HCT116 (cell line): ENCODE data around the gene SLCO2A1. TPM values are rescaled to one million over a fixed set of nuclear protein-coding genes. Genes with fewer than 3 reads are reported as not detected.

Experiments used
- ATAC-seq: fragments of 200-7000 bp; cut with Tn5 transposase; 2 replicates; pipeline ENCODE4 v1.9.1; 2020; ENCODE audit warnings: mild to moderate bottlenecking, moderate library complexity
- BruUV-seq: library from RNA; stranded (reverse); fragments of 400-500 nt; replicated peaks from 2 replicates; lab custom pipeline; 2021; lab: Mats Ljungman, UMichigan
- CTCF ChIA-PET: fragments of 300-600 bp; sonication (Branson Sonifier 250); formaldehyde crosslinking; loops from one replicate; lab custom pipeline; 2021; ENCODE audit warnings: antibody characterized with exemption; lab: Charles Lee
- POLR2A ChIA-PET: fragments of 300-600, 350-600 bp; sonication (Branson Sonifier 250); formaldehyde crosslinking; loops from one replicate; lab custom pipeline; 2021; ENCODE audit warnings: antibody characterized with exemption; lab: Charles Lee
- RAD21 ChIA-PET, 2 experiments: fragments of 300-600 bp; sonication (Branson Sonifier 250); formaldehyde crosslinking; loops; one replicate each; lab custom pipeline; 2023; ENCODE audit warnings: low total read pairs in 2 of 2; ENCODE audit not compliant: uncharacterized antibody in 2 of 2, unreplicated experiment in 2 of 2, low non-redundant PET in 1 of 2; lab: Charles Lee
- DNase-seq: peaks from one replicate; pipeline ENCODE4 v3.0.0-alpha.2; 2010; ENCODE audit warnings: low read depth, low spot score
- H2AFZ ChIP-seq: fragments of 200-600 bp; shearing (Covaris generic), sonication (generic); 2 replicates; pipeline ENCODE4 v1.6.1; 2017; ENCODE audit warnings: low read depth, mixed run types, mixed read lengths, antibody characterized with exemption, low read length; ENCODE audit not compliant: poor library complexity, severe bottlenecking
- H3K27ac ChIP-seq: 2 replicates; pipeline ENCODE4 v1.5.1; 2012; ENCODE audit warnings: low read depth, low read length
- H3K27me3 ChIP-seq: fragments of 200-600 bp; sonication (generic); 2 replicates; pipeline ENCODE4 v1.6.1; 2016; ENCODE audit warnings: mixed run types, low read length, mixed read lengths; ENCODE audit not compliant: insufficient read depth
- H3K36me3 ChIP-seq, 2 experiments: fragments of 200-500 bp in 1 of 2; fragments of 200-600 bp in 1 of 2; sonication (Bioruptor generic) in 1 of 2; sonication (generic) in 1 of 2; 2 replicates each; pipeline versions ENCODE4 v1.5.1 to v1.6.1; 2014 to 2016; ENCODE audit warnings: low read length in 2 of 2, inconsistent platforms in 1 of 2, mixed read lengths in 1 of 2, mixed run types in 1 of 2; ENCODE audit not compliant: insufficient read depth in 2 of 2, control insufficient read depth in 1 of 2
- H3K4me1 ChIP-seq, 2 experiments: fragments of 200-600 bp in 1 of 2; sonication (generic) in 1 of 2; 2 replicates each; pipeline versions ENCODE4 v1.5.1 to v1.6.1; 2012 to 2017; ENCODE audit warnings: low read length in 2 of 2, inconsistent platforms in 1 of 2, mild to moderate bottlenecking in 1 of 2, mixed read lengths in 1 of 2, mixed run types in 1 of 2, moderate library complexity in 1 of 2; ENCODE audit not compliant: insufficient read depth in 2 of 2, control insufficient read depth in 1 of 2
- H3K4me2 ChIP-seq: fragments of 200-600 bp; sonication (generic); 2 replicates; pipeline ENCODE4 v1.6.1; 2017; ENCODE audit warnings: mixed run types, low read length, mixed read lengths
- H3K4me3 ChIP-seq, 2 experiments: fragments of 200-600 bp in 1 of 2; sonication (generic) in 1 of 2; replicated peaks in 1 of 2; 2 replicates each; pipeline ENCODE4 v1.5.1; 2011 to 2016; ENCODE audit warnings: low read length in 2 of 2, control low read depth in 1 of 2, low read depth in 1 of 2, mild to moderate bottlenecking in 1 of 2, mixed read lengths in 1 of 2, mixed run types in 1 of 2
- H3K79me2 ChIP-seq: fragments of 200-600 bp; sonication (generic); 2 replicates; pipeline ENCODE4 v1.6.1; 2017; ENCODE audit warnings: mild to moderate bottlenecking, mixed run types, low read length, moderate library complexity, mixed read lengths; ENCODE audit not compliant: insufficient read depth
- H3K9ac ChIP-seq: fragments of 200-600 bp; sonication (generic); 2 replicates; pipeline ENCODE4 v1.6.1; 2016; ENCODE audit warnings: low read length, mixed read lengths
- H3K9me2 ChIP-seq: fragments of 200-600 bp; sonication (generic), shearing (Covaris generic); 2 replicates; pipeline ENCODE4 v1.6.1; 2017; ENCODE audit warnings: mixed run types, mild to moderate bottlenecking, moderate library complexity; ENCODE audit not compliant: insufficient read depth
- H3K9me3 ChIP-seq, 2 experiments: fragments of 200-500 bp in 1 of 2; fragments of 200-600 bp in 1 of 2; sonication (Bioruptor generic) in 1 of 2; sonication (generic) in 1 of 2; 2 replicates each; pipeline ENCODE4 v1.6.1; 2014 to 2017; ENCODE audit warnings: low read length in 2 of 2, mixed read lengths in 2 of 2, inconsistent platforms in 1 of 2, low read depth in 1 of 2, mild to moderate bottlenecking in 1 of 2, mixed run types in 1 of 2, moderate library complexity in 1 of 2; ENCODE audit not compliant: control insufficient read depth in 1 of 2, insufficient read depth in 1 of 2
- H4K20me1 ChIP-seq: fragments of 200-600 bp; sonication (generic), shearing (Covaris generic); 2 replicates; pipeline ENCODE4 v1.6.1; 2017; ENCODE audit warnings: mixed run types, mild to moderate bottlenecking, moderate library complexity; ENCODE audit not compliant: insufficient read depth
- CBX3 ChIP-seq: IDR thresholded peaks from 2 replicates; pipeline ENCODE4 v1.6.1; 2012; ENCODE audit warnings: low read depth
- CTCF ChIP-seq, 3 experiments: fragments of 200-600 bp in 1 of 3; sonication (generic) in 1 of 3; IDR thresholded peaks in 2 of 3; conservative IDR thresholded peaks in 1 of 3; 2 replicates each; pipeline ENCODE4 v1.5.1; 2012 to 2017; ENCODE audit warnings: low read depth in 2 of 3, low read length in 2 of 3, antibody characterized with exemption in 1 of 3, borderline replicate concordance in 1 of 3, control low read depth in 1 of 3, mild to moderate bottlenecking in 1 of 3, mixed read lengths in 1 of 3, mixed run types in 1 of 3, moderate library complexity in 1 of 3; ENCODE audit not compliant: insufficient read depth in 1 of 3
- ELF1 ChIP-seq: IDR thresholded peaks from 2 replicates; pipeline ENCODE4 v1.6.1; 2012; ENCODE audit warnings: low read depth, borderline replicate concordance
- EZH2phosphoT487 ChIP-seq: fragments of 200-600 bp; IDR thresholded peaks from 2 replicates; pipeline ENCODE4 v1.6.1; 2018; ENCODE audit warnings: antibody characterized with exemption, borderline replicate concordance
- FOSL1 ChIP-seq: IDR thresholded peaks from 2 replicates; pipeline ENCODE4 v1.6.1; 2012; ENCODE audit warnings: low read depth
- JUND ChIP-seq: IDR thresholded peaks from 2 replicates; pipeline ENCODE4 v1.6.1; 2012
- POLR2AphosphoS5 ChIP-seq: IDR thresholded peaks from 2 replicates; pipeline ENCODE4 v1.6.1; 2011; ENCODE audit warnings: mild to moderate bottlenecking, low read depth, low read length, moderate library complexity
- RAD21 ChIP-seq: IDR thresholded peaks from 2 replicates; pipeline ENCODE4 v1.6.1; 2012; ENCODE audit warnings: low read depth, mild to moderate bottlenecking
- SIN3A ChIP-seq: IDR thresholded peaks from 2 replicates; pipeline ENCODE4 v1.6.1; 2012; ENCODE audit warnings: low read depth
- SP1 ChIP-seq: IDR thresholded peaks from 2 replicates; pipeline ENCODE4 v1.6.1; 2012; ENCODE audit warnings: low read depth
- SRF ChIP-seq: IDR thresholded peaks from 2 replicates; pipeline ENCODE4 v1.6.1; 2012; ENCODE audit warnings: low read depth
- ZNF274 ChIP-seq: fragments of 200-500 bp; sonication (Bioruptor generic); IDR thresholded peaks from 2 replicates; pipeline ENCODE4 v1.6.1; 2014; ENCODE audit warnings: mild to moderate bottlenecking, low read depth, low read length, inconsistent platforms
- intact Hi-C: fragments of 100-400 bp; cut with micrococcal nuclease; formaldehyde crosslinking; loops from 2 replicates; pipeline ENCODE4 v1.10.0; 2022
- total RNA-seq: library from RNA; stranded (reverse); gene quantifications from one replicate; pipeline ENCODE4 v1.2.1, GENCODE V29; 2021; ENCODE audit not compliant: unreplicated experiment

SLCO2A1 gene
- total RNA-seq, 1 experiment from 2014 or later: 0.52 TPM

- TF ChIP-seq CTCF (IDR thresholded peaks at IDR 0.05 in 2 of 3, conservative IDR thresholded peaks at IDR 0.05 in 1 of 3; ENCODE audit: borderline replicate concordance in 1 of 3, insufficient read depth in 1 of 3, low read depth in 2 of 3, low read length in 2 of 3): no peak
- TF ChIP-seq RAD21: no peak
- no peak for TF ChIP-seq POLR2AphosphoS5
These were observed 135.9 kb downstream of the SLCO2A1 start (continued) for GRCh38 chr3:133893683-133894352.

- H3K4me2 ChIP-seq: no peak overlapping the region
- H4K20me1 ChIP-seq: no peaks in the 10 kb centered on the region
- H3K4me1 ChIP-seq: peaks cover 6 to 10% of the 10 kb centered on the region in 2 experiments; a peak in 3 of 4 replicates
- no peaks in the 10 kb centered on the region for H3K27me3 ChIP-seq
- no peaks in the 10 kb centered on the region for H3K9me3 ChIP-seq
- BruUV-seq: no TSS peak
- RAD21 ChIA-PET: no interaction called here
- H3K9ac ChIP-seq: no peak overlapping the region
- CTCF ChIA-PET: no interaction called here
- intact Hi-C loops: no loop called here
- no peaks in the 10 kb centered on the region for H3K36me3 ChIP-seq
- no peak overlapping the region for H3K4me3 ChIP-seq
- TF ChIP-seq RAD21: no peak
- TF ChIP-seq FOSL1: no peak
- TF ChIP-seq SP1: no peak
- TF ChIP-seq ZNF274: no peak
- TF ChIP-seq JUND: no peak
- TF ChIP-seq EZH2phosphoT487: no peak
- TF ChIP-seq SRF: no peak
- no peak for TF ChIP-seq POLR2AphosphoS5
- no peak for TF ChIP-seq CTCF (IDR thresholded peaks at IDR 0.05 in 2 of 3, conservative IDR thresholded peaks at IDR 0.05 in 1 of 3; ENCODE audit: borderline replicate concordance in 1 of 3, insufficient read depth in 1 of 3, low read depth in 2 of 3, low read length in 2 of 3)
- no peak for TF ChIP-seq SIN3A
- no peak for TF ChIP-seq CBX3
- no peak for TF ChIP-seq ELF1
- no peak overlapping the region for H2AFZ ChIP-seq
- ATAC-seq: no peak
- POLR2A ChIA-PET: no interaction called here
- no peak for DNase-seq
- H3K79me2 ChIP-seq: no peaks in the 10 kb centered on the region
- H3K27ac ChIP-seq: no peak overlapping the region
- no peaks in the 10 kb centered on the region for H3K9me2 ChIP-seq
These were observed 137.0 kb downstream of the SLCO2A1 start for GRCh38 chr3:133892541-133893231.
